Activated naive CD4-positive, alpha-beta T cell treated with anti-CD3 and anti-CD28 coated beads for 36 hours (primary cell): ENCODE data around the gene ATP9B. TPM values are rescaled to one million over a fixed set of nuclear protein-coding genes. Genes with fewer than 3 reads are reported as not detected.

Source experiments
- CTCF ChIA-PET: fragments of 350-600 bp; sonication (Branson Sonifier 250); formaldehyde crosslinking; loops from one replicate; lab custom pipeline; 2021; ENCODE audit warnings: antibody characterized with exemption; lab: Charles Lee
- DNase-seq: peaks from one replicate; pipeline ENCODE4 v3.0.0-alpha.2; 2020
- H3K27ac Mint-ChIP-seq: one replicate; pipeline ENCODE4 v1.8.0; 2021; ENCODE audit warnings: mild to moderate bottlenecking, mixed read lengths
- H3K27me3 Mint-ChIP-seq: one replicate; pipeline ENCODE4 v1.8.0; 2021; ENCODE audit warnings: low read depth, mixed read lengths
- H3K36me3 Mint-ChIP-seq: one replicate; pipeline ENCODE4 v1.8.0; 2021; ENCODE audit warnings: low read depth, mixed read lengths
- H3K4me1 Mint-ChIP-seq: one replicate; pipeline ENCODE4 v1.8.0; 2021; ENCODE audit warnings: low read depth, mixed read lengths
- H3K4me3 Mint-ChIP-seq: one replicate; pipeline ENCODE4 v1.8.0; 2021; ENCODE audit warnings: mild to moderate bottlenecking, moderate library complexity, mixed read lengths
- H3K9me3 Mint-ChIP-seq: one replicate; pipeline ENCODE4 v1.8.0; 2021; ENCODE audit warnings: mixed read lengths
- intact Hi-C: fragments of 100-400 bp; cut with micrococcal nuclease; formaldehyde crosslinking; loops from one replicate; pipeline ENCODE4 v1.15.1; 2023
- total RNA-seq, 2 experiments: library from RNA; stranded (reverse); gene quantifications; one replicate each; pipeline ENCODE4 v1.2.3, GENCODE V29; 2021

Gene ATP9B
- total RNA-seq, 2 experiments from 2014 or later = 18.6 to 19.1 TPM

DNA sequence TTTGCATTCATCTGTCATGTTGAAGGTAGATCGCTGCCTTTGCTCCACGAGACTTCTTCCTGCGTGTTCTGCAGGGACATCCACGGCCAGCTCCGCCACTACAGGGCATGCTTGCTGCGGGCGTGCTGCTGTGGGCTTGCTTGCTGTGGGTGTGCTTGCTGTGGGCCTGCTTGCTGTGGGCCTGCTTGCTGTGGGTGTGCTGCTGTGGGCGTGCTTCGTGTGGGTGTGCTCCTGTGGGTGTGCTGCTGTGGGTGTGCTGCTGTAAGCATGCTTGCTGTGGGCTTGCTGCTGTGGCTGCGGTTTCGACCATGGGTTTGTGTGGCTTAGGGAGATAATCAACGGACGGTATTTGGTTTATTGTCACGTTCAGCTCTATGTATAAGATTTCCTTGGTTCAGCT lies 165.2 kb downstream of the ATP9B start:
- DNase-seq = no peak
- H3K27ac Mint-ChIP-seq = no peak overlapping the region
- H3K4me1 Mint-ChIP-seq = no peaks in the 10 kb centered on the region
- no peak overlapping the region for H3K4me3 Mint-ChIP-seq
- H3K36me3 Mint-ChIP-seq = peaks cover 6% of the 10 kb centered on the region
- H3K27me3 Mint-ChIP-seq = no peaks in the 10 kb centered on the region
- no peaks in the 10 kb centered on the region for H3K9me3 Mint-ChIP-seq
- intact Hi-C loops = no loop called here
- CTCF ChIA-PET = no interaction called here

DNA sequence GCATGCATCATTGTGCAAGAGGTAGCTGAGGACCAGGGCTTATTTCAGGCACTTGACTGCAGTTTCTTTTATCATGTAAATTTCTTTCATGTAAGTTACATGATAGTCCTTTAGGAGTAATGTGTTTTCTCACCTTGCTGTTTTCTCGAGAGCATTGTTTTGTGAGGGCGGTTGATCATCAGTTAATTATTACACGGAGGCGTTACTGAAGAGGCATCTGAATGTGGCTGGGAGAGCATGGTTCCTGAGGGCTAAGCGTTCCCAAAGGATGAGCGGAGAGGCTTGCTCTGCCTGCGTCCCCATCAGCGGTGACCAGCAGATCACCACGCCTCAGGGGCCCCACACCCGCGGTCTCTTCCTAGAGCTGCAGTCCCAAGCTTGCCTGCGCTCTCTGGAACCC lies 170.4 kb downstream of the ATP9B start:
- Mint-ChIP-seq H3K27ac (no peak overlapping the region), H3K36me3 (peaks cover 3% of the 10 kb centered on the region), H3K9me3 (no peaks in the 10 kb centered on the region), H3K27me3 (no peaks in the 10 kb centered on the region), H3K4me1 (no peaks in the 10 kb centered on the region), H3K4me3 (no peak overlapping the region)
- intact Hi-C loops = no loop called here
- CTCF ChIA-PET = no interaction called here
- DNase-seq = no peak

DNA sequence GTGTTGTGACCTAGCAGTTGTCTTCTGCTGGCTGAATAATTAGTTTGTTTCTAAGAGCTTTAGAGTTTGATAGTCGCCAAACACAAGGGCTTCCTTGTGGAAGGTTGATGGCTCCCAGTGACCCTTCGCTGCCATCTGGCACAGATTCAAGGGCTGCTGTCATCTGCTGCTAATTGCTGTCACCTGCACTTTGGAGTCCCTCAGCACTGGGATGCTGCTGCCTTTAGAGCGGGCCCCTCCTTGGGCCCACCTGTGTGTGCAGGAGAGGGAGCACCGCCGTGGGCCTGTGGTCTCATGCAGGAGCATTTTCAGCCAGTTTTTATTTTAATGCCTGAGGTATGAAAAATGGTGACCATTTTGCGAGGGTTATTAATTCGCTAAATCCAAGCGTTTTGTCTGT lies 172.6 kb downstream of the ATP9B start:
- Mint-ChIP-seq H3K9me3 (no peaks in the 10 kb centered on the region), H3K27ac (no peak overlapping the region), H3K27me3 (no peaks in the 10 kb centered on the region), H3K4me3 (no peak overlapping the region), H3K36me3 (peaks cover 3% of the 10 kb centered on the region), H3K4me1 (peaks cover 4% of the 10 kb centered on the region)
- intact Hi-C loops = no loop called here
- DNase-seq = no peak
- CTCF ChIA-PET = interaction anchor here (0.6 kb wide), 1 partner anchor 54 kb away, joined by 3 read pairs; no protein-coding TSS in a partner anchor

DNA sequence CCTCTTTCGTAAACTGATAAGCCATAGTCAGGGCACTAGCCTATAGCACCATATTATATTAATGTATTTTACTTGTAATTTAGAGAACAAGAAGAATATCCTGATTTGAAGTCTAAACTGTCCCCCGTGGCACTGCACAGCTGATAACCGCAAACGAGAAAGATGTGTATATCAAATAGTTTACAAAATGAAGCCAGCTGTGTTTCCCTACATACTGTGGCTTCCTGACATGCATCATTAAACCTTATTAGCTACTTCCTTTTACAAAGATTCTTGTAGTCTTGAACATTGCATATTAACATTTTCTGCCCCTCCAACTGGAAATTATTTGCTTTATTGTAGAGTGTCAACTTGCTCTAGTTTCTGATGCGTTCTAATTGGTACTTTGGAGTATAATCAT lies 173.1 kb downstream of the ATP9B start:
- H3K9me3 Mint-ChIP-seq = no peaks in the 10 kb centered on the region
- CTCF ChIA-PET = interaction anchor here (0.6 kb wide), 1 partner anchor 54 kb away, joined by 3 read pairs; no protein-coding TSS in a partner anchor
- H3K36me3 Mint-ChIP-seq = peaks cover 3% of the 10 kb centered on the region
- intact Hi-C loops = no loop called here
- H3K4me3 Mint-ChIP-seq = no peak overlapping the region
- H3K4me1 Mint-ChIP-seq = peaks cover 4% of the 10 kb centered on the region
- H3K27ac Mint-ChIP-seq = no peak overlapping the region
- no peaks in the 10 kb centered on the region for H3K27me3 Mint-ChIP-seq
- no peak for DNase-seq

DNA sequence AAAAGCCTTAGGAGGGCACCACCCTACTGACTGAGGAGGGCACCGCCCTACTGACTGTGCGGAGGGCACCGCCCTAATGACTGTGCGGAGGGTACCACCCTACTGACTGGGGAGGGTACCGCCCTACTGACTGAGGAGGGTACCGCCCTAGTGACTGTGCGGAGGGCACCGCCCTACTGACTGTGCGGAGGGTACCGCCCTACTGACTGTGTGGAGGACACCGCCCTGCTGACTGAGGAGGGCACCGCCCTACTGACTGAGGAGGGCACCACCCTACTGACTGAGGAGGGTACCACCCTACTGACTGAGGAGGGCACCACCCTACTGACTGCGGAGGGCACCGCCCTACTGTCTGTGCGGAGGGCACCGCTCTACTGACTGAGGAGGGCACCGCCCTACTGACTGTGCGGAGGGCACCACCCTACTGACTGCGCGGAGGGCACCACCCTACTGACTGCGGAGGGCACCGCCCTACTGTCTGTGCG lies 176.4 kb downstream of the ATP9B start:
- Mint-ChIP-seq H3K36me3 (no peaks in the 10 kb centered on the region), H3K27me3 (no peaks in the 10 kb centered on the region), H3K4me3 (no peak overlapping the region), H3K4me1 (peaks cover 9% of the 10 kb centered on the region), H3K9me3 (no peaks in the 10 kb centered on the region), H3K27ac (no peak overlapping the region)
- CTCF ChIA-PET = interaction anchor here (0.9 to 1.5 kb wide), 2 partner anchors 21 to 25 kb away, joined by 3 read pairs; no protein-coding TSS in a partner anchor
- no peak for DNase-seq
- intact Hi-C loops = loop anchor here (1.0 kb wide), 3 partner anchors 176 to 370 kb away; partner anchors contain the start of gene ATP9B

DNA sequence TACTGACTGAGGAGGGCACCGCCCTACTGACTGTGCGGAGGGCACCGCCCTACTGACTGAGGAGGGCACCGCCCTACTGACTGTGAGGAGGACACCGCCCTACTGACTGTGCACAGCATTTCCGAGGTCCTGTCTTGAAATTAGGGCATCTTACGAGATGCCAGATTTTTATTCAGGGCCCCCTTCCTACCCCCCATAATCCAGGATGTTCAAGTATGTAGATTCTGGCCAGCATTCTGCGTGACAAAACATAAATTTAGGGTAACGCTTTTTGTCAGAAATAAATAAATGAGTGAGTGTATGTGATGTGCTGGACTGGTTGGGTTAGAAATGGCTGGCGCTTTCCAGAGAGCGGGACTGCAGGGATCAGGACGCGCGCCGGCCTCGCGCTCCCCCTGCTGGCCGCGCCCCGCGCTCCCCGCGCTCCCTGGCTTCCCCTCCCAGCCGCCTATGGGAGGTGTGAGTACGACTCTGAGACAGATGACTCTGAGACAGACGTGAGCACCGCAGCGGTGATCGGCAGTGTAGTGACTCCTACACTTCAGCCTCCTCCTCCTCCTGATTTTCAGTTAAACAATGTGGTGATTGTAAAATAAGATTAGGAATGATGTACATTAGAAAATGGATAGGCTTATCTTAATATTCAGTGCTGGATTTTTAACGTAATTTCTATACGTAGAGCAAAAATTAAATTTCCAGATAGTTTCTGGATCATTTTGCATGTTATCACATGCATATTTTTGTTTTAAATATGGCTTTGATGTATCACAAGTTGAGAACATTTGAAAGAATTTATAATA lies 177.3 kb downstream of the ATP9B start:
- intact Hi-C loops = loop anchor here (1.0 kb wide), 3 partner anchors 177 to 371 kb away; partner anchors contain the start of gene ATP9B
- Mint-ChIP-seq H3K4me3 (no peak overlapping the region), H3K4me1 (peaks cover 9% of the 10 kb centered on the region), H3K27me3 (no peaks in the 10 kb centered on the region), H3K36me3 (no peaks in the 10 kb centered on the region), H3K9me3 (no peaks in the 10 kb centered on the region), H3K27ac (no peak overlapping the region)
- CTCF ChIA-PET = no interaction called here
- DNase-seq = peak; percentile 84

DNA sequence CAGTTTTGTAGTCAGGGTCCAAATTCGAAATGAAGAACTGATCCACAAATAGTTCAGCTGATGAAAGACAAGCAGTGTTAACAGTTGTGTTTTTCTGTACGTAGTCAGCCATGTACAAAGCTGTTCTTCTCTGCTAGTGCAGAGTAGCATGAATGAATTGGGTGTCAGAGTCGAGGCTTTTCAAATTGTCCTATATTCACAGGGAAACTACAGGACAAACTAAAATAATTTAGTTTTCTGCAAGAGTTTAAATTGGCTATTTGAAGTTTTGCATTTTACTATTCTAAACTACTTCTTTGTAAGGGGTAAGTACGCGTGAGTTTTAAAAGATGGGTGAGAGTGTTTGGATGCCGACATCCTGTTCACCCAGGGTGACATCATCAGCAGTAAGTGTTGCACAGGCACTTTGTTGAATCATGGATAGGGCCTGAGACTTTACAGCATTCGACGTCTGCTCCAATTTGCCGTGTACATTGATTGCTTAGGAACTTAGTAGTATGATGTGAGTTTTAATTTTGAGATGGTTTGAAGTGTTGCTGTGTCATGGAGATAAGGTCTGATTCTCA lies 179.4 kb downstream of the ATP9B start:
- CTCF ChIA-PET = interaction anchor here (0.6 kb wide), 3 partner anchors 261 to 350 kb away, joined by 3 to 9 read pairs (median 5); no protein-coding TSS in a partner anchor
- peaks cover 9% of the 10 kb centered on the region for H3K4me1 Mint-ChIP-seq
- no peaks in the 10 kb centered on the region for H3K9me3 Mint-ChIP-seq
- H3K4me3 Mint-ChIP-seq = no peak overlapping the region
- DNase-seq = no peak
- no peaks in the 10 kb centered on the region for H3K27me3 Mint-ChIP-seq
- no peak overlapping the region for H3K27ac Mint-ChIP-seq
- intact Hi-C loops = no loop called here
- peaks cover 2% of the 10 kb centered on the region for H3K36me3 Mint-ChIP-seq

DNA sequence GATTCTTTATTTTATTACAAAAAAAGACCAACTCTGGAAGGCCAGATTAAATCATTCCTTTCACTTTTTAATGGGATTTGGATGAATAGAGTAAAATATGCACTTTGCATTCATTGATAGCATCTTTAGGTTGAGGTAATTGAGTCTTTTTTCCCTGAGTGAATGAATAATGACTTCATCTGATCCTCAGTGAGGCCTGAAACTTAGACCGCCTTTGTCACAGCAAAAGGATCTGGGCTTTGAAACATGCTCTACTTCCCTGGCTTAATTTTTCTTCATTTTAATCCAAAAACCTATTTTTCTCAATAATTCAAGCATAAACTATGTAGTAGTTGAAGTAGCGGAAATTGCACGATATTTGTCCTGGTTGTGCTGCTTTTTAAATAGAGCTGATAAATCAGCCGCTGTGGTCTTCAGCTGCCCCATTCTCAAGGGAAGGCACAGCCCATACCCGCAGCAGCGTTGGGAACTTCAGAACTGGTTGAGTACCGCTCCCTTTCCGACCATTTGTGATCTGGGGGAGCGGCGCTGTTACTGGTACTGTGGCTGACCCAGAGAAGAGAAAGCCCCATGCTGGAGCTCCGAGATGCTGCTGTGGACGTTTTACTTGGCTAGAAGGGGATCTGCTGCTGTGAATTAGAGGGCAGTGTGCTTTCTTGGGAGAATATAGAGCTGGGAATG lies 181.2 kb downstream of the ATP9B start:
- intact Hi-C loops = no loop called here
- DNase-seq = no peak
- Mint-ChIP-seq H3K9me3 (no peaks in the 10 kb centered on the region), H3K36me3 (peaks cover 10% of the 10 kb centered on the region), H3K27me3 (no peaks in the 10 kb centered on the region), H3K4me1 (peaks cover 9% of the 10 kb centered on the region), H3K4me3 (no peak overlapping the region), H3K27ac (no peak overlapping the region)
- CTCF ChIA-PET = no interaction called here

DNA sequence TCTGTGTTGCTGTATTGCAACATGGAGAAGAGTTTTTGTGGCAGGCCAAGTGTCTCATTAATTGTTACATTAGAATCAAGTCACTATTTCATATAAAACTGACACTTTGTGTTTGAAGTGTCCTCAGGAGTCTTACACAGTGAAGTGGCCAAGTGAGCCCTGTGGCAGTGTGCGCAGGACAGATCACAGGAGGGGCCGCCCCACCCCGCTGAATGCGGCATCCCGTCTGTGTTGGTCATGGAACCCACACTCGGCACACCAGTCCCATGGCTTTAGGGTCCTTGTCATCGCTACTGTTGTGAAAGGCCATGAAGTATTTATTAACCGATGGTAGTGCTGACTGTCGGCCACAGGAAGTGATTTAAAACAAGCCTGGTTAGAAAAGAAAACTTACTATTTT lies 181.8 kb downstream of the ATP9B start:
- H3K9me3 Mint-ChIP-seq = no peaks in the 10 kb centered on the region

DNA sequence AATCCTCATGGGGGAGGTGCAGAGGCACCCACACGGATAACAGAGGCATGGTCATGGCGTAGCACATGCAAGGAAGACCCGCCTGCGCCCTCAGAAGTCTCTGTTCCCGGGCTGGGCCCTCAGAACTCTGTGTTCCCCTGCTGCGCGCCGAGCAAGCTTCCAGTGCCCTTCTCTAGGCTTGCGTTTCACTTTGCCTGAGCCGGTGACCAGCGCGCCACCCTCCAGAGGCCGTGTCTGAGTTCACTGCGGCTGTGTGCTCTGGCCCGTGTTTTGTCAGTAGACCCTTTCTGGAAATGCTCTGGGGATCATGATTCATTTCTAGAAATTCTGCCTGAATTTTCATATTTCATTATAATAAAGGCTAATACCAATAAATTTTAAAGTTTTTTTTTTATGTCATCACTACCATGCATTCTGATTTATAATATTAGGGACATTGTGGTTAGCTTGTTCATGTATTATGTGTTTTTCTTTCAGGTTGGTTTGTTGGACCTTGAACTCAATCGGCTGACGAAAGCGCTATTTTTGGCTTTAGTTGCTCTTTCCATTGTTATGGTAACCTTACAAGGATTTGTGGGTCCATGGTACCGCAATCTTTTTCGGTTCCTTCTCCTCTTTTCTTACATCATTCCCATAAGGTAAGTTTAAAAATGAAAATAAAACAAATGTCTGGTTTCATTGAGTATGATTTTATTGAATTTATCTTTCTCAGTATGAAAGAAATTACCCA lies 183.9 kb downstream of the ATP9B start:
- CTCF ChIA-PET = no interaction called here
- Mint-ChIP-seq H3K4me3 (no peak overlapping the region), H3K9me3 (no peaks in the 10 kb centered on the region), H3K27me3 (no peaks in the 10 kb centered on the region), H3K27ac (no peak overlapping the region), H3K36me3 (peaks cover 10% of the 10 kb centered on the region), H3K4me1 (peaks cover 3% of the 10 kb centered on the region)
- DNase-seq = no peak
- intact Hi-C loops = no loop called here

More for the DNA sequence above, 181.8 kb downstream of the ATP9B start:
- H3K27ac Mint-ChIP-seq = no peak overlapping the region
- peaks cover 10% of the 10 kb centered on the region for H3K36me3 Mint-ChIP-seq
- H3K4me1 Mint-ChIP-seq = peaks cover 9% of the 10 kb centered on the region
- H3K4me3 Mint-ChIP-seq = no peak overlapping the region
- no peaks in the 10 kb centered on the region for H3K27me3 Mint-ChIP-seq
- CTCF ChIA-PET = no interaction called here
- no peak for DNase-seq
- intact Hi-C loops = no loop called here

DNA sequence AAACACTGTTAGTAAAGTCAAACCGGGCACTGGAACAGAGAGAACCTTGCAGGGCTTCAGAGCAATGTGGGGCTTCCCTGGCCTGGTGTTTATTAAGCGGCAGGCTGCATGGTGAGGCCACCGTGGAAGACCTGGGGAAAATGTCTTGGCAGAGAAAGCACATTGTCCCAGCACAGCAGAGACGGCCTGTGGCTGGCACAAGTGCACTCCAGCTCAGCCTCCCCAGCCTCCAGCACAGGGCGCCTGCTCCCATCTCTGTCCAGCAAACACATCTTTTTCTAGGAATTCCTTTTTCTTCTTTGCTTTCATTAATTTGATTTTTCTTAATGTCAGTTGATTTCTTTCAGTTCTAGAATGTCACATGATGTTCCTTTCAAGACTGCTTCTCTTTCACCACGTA lies 188.3 kb downstream of the ATP9B start:
- CTCF ChIA-PET = no interaction called here

DNA sequence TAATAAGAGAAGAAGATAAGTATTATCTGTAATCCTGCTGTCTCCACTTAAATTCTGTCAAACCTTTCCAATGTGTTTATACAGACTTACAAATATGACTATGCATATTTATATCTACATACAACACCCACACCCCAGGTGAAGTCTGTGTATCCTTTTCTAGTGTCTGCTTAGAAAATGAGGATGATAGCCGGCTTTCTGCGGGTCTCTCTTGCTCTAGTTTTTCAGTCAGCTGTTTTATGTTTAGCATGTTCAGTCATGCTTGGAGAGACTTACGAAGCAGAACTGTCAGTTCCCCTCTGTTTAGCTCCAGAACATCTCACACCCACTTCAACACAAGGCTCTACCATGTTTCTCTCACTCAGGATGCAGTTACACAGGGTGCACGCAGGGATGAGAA lies 189.3 kb downstream of the ATP9B start:
- intact Hi-C loops = no loop called here
- DNase-seq = no peak
- Mint-ChIP-seq H3K4me1 (no peaks in the 10 kb centered on the region), H3K36me3 (peaks cover 31% of the 10 kb centered on the region), H3K9me3 (no peaks in the 10 kb centered on the region), H3K27me3 (no peaks in the 10 kb centered on the region), H3K4me3 (no peak overlapping the region), H3K27ac (no peak overlapping the region)
- CTCF ChIA-PET = no interaction called here

More for the DNA sequence above, 188.3 kb downstream of the ATP9B start:
- H3K4me1 Mint-ChIP-seq = no peaks in the 10 kb centered on the region
- no peak overlapping the region for H3K4me3 Mint-ChIP-seq
- peaks cover 30% of the 10 kb centered on the region for H3K36me3 Mint-ChIP-seq
- no peaks in the 10 kb centered on the region for H3K9me3 Mint-ChIP-seq
- DNase-seq = no peak
- intact Hi-C loops = no loop called here
- H3K27ac Mint-ChIP-seq = no peak overlapping the region
- H3K27me3 Mint-ChIP-seq = no peaks in the 10 kb centered on the region
